Loucy (cell line): ENCODE measurements around the gene EIF3L.

Source experiments
- H2AFZ ChIP-seq: fragments of 200-600 bp; sonication (generic); 2 replicates; pipeline ENCODE4 v1.6.0; 2016; ENCODE audit warnings: antibody characterized with exemption, mild to moderate bottlenecking, low read length, moderate library complexity
- H3F3A ChIP-seq: fragments of 200-600 bp; 2 replicates; pipeline ENCODE4 v1.6.0; 2016; ENCODE audit warnings: antibody characterized with exemption, low read depth, mild to moderate bottlenecking
- H3K27me3 ChIP-seq: fragments of 200-600 bp; sonication (generic); 2 replicates; pipeline ENCODE4 v1.6.1; 2014; ENCODE audit warnings: low read length, mild to moderate bottlenecking; ENCODE audit not compliant: insufficient read depth, poor library complexity, severe bottlenecking
- H3K36me3 ChIP-seq: fragments of 200-600 bp; sonication (generic); 2 replicates; pipeline ENCODE4 v1.6.1; 2016; ENCODE audit warnings: low read length; ENCODE audit not compliant: insufficient read depth
- H3K4me1 ChIP-seq: fragments of 200-600 bp; sonication (generic); 2 replicates; pipeline ENCODE4 v1.5.1; 2014; ENCODE audit warnings: low read length, mild to moderate bottlenecking; ENCODE audit not compliant: insufficient read depth, poor library complexity, severe bottlenecking
- H3K4me2 ChIP-seq: fragments of 200-600 bp; sonication (generic); 2 replicates; pipeline ENCODE4 v1.6.0; 2014; ENCODE audit warnings: antibody characterized with exemption, low read length, low read depth, mild to moderate bottlenecking; ENCODE audit not compliant: poor library complexity, severe bottlenecking
- H3K4me3 ChIP-seq: fragments of 200-600 bp; sonication (generic); 2 replicates; pipeline ENCODE4 v1.5.1; 2014; ENCODE audit warnings: low read length, mild to moderate bottlenecking, mixed read lengths; ENCODE audit not compliant: poor library complexity, severe bottlenecking
- H3K79me2 ChIP-seq: fragments of 200-600 bp; sonication (generic); 2 replicates; pipeline ENCODE4 v1.6.1; 2014; ENCODE audit warnings: low read length; ENCODE audit not compliant: insufficient read depth
- H3K9ac ChIP-seq: fragments of 200-600 bp; sonication (generic); 2 replicates; pipeline ENCODE4 v1.6.0; 2014; ENCODE audit warnings: mild to moderate bottlenecking, low read depth, low read length, moderate library complexity; ENCODE audit not compliant: poor library complexity, severe bottlenecking
- H3K9me2 ChIP-seq: fragments of 200-600 bp; sonication (generic); replicated peaks from 2 replicates; pipeline ENCODE4 v1.6.1; 2016; ENCODE audit warnings: low read depth, low read length, mixed read lengths
- H3K9me3 ChIP-seq: fragments of 200-600 bp; sonication (generic); 2 replicates; pipeline ENCODE4 v1.6.1; 2014; ENCODE audit warnings: mild to moderate bottlenecking, antibody characterized with exemption, low read length, low read depth; ENCODE audit not compliant: insufficient read depth
- H4K20me1 ChIP-seq: fragments of 200-600 bp; sonication (generic); 2 replicates; pipeline ENCODE4 v1.6.0; 2014; ENCODE audit warnings: antibody characterized with exemption, low read length, mild to moderate bottlenecking; ENCODE audit not compliant: insufficient read depth, poor library complexity, severe bottlenecking
- CTCF ChIP-seq: fragments of 200-600 bp; sonication (generic); conservative IDR thresholded peaks from 2 replicates; pipeline ENCODE4 v1.5.1; 2014; ENCODE audit warnings: mild to moderate bottlenecking, antibody characterized with exemption, low read length
- EZH2phosphoT487 ChIP-seq: fragments of 200-600 bp; IDR thresholded peaks from 2 replicates; pipeline ENCODE4 v1.6.1; 2018; ENCODE audit warnings: antibody characterized with exemption, mild to moderate bottlenecking, moderate library complexity, borderline replicate concordance

The EIF3L gene

DNA sequence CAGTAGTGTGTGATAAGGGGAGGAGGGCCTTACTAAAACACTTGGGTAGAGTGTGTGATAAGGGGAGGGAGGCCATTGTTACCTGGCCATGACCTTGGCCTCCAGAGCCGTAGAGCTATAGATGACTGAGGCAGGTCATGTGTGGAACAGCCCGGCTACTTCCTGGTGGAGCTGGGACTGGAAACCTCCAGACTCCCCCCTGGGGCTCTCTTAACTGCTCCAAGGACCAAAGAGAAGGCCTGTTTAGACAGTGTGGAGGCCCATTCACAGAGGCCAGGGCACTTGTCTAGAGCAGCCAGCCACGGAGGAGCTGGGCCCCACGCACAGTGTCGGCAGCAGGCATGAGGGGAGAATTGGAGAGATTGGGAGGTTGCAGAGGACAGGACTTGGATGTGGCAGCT, 44.4 kb downstream of the EIF3L start:
- Histone ChIP-seq H3F3A (no peaks in the 10 kb centered on the region), H3K9me2 (no peaks in the 10 kb centered on the region), H3K27me3 (no peaks in the 10 kb centered on the region), H3K36me3 (peaks cover 28% of the 10 kb centered on the region; the same call in 1 of the 2 replicates), H3K4me1 (peaks cover 21% of the 10 kb centered on the region), H3K4me3 (no peak overlapping the region), H3K79me2 (no peaks in the 10 kb centered on the region), H3K9ac (no peak overlapping the region), H4K20me1 (no peaks in the 10 kb centered on the region), H3K9me3 (no peaks in the 10 kb centered on the region), H3K4me2 (no peak overlapping the region), H2AFZ (no peak overlapping the region)
- TF ChIP-seq CTCF (no peak), EZH2phosphoT487 (no peak)

DNA sequence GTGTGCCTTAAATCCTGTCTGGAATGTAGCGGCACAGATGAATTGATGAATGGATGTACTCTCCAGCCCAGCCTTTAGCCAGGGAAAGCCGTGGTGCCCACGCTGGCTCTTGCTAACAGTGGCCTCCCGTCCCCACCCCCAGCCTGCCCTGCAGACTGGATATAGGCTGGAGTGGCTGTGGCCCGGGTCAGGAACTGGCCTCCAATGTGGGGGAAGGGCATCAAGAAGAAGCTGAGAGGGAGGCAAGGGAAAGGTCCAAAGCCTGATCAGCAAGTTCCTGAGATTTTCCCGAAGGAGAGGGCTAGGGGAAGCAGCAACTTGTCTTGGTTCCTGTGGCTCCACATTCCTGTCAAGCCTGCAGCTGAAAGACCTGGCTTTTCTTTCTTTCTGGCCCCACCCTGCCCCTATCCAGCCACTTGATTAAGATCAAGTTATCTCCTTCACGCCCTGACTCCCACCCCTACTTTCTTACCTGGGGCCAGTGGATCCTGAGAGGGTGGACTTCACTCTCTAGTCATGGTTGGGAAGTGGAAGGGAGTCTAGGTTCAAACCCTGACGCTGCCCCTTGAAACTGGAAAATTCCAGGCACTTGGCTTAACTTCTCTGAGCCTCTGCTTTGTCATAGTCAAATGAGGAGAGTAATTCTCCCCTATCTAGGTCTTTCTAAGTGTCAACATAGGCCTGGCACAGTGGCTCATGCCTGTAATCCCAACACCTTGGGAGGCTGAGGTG, 45.9 kb downstream of the EIF3L start:
- Histone ChIP-seq H3K27me3 (no peaks in the 10 kb centered on the region), H4K20me1 (no peaks in the 10 kb centered on the region), H3F3A (no peaks in the 10 kb centered on the region), H3K9me3 (no peaks in the 10 kb centered on the region), H2AFZ (no peak overlapping the region), H3K9me2 (no peaks in the 10 kb centered on the region), H3K36me3 (peaks cover 14% of the 10 kb centered on the region; the same call in 1 of the 2 replicates), H3K4me1 (peaks cover 23% of the 10 kb centered on the region), H3K4me3 (no peak overlapping the region), H3K4me2 (no peak overlapping the region), H3K9ac (no peak overlapping the region), H3K79me2 (no peaks in the 10 kb centered on the region)
- TF ChIP-seq CTCF (no peak), EZH2phosphoT487 (no peak)

- Histone ChIP-seq H3K27me3 (no peaks in the 10 kb centered on the region), H3K36me3 (peaks cover 10% of the 10 kb centered on the region; the same call in 1 of the 2 replicates), H3K9me2 (no peaks in the 10 kb centered on the region), H3K4me2 (peak overlapping the region; percentile 66), H4K20me1 (no peaks in the 10 kb centered on the region), H3K4me1 (peaks cover 26% of the 10 kb centered on the region), H3K9ac (peak overlapping the region; percentile 63), H3F3A (no peaks in the 10 kb centered on the region), H3K9me3 (no peaks in the 10 kb centered on the region), H2AFZ (0 out of 2 replicates have a peak overlapping the region, but pooled peaks have one; percentile 39), H3K79me2 (no peaks in the 10 kb centered on the region), H3K4me3 (peak overlapping the region; percentile 50)
- TF ChIP-seq EZH2phosphoT487 (no peak), CTCF (no peak)
These were observed 47.0 kb downstream of the EIF3L start for GRCh38 chr22:37896181-37896592.
